ENCODE results near the gene HSPBAP1.
"Not testable (repeated sequence)": the region's sequence is repeated elsewhere in the genome, so short reads cannot be mapped to it uniquely, and the experiment has no call there.

DNA sequence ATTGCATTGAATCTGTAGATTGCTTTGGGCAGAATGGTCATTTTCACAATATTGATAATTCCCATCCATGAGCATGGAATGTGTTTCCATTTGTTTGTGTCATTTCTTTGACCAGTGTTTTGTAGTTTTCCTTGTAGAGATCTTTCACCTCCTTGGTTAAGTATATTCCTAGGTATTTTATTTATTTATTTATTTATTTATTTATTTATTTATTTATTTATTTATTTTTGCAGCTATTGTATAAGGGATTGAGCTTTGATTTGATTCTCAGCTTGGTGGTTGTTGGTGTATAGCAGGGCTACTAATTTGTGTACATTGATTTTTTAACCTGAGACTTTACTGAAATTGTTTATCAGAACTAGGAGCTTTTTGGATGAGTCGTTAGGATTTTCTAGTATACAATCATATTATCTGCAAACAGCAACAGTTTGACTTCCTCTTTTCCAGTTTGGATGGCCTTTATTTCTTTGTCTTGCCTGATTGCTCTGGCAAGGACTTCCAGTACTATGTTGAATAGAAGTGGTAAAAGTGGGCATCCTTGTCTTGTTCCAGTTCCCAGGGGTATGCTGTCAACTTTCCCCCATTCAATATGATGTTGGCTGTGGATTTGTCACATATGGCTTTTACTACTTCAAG, 82.9 kb downstream of the HSPBAP1 start:
- TF ChIP-seq, protein P1, sequence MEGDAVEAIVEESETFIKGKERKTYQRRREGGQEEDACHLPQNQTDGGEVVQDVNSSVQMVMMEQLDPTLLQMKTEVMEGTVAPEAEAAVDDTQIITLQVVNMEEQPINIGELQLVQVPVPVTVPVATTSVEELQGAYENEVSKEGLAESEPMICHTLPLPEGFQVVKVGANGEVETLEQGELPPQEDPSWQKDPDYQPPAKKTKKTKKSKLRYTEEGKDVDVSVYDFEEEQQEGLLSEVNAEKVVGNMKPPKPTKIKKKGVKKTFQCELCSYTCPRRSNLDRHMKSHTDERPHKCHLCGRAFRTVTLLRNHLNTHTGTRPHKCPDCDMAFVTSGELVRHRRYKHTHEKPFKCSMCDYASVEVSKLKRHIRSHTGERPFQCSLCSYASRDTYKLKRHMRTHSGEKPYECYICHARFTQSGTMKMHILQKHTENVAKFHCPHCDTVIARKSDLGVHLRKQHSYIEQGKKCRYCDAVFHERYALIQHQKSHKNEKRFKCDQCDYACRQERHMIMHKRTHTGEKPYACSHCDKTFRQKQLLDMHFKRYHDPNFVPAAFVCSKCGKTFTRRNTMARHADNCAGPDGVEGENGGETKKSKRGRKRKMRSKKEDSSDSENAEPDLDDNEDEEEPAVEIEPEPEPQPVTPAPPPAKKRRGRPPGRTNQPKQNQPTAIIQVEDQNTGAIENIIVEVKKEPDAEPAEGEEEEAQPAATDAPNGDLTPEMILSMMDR (IDR thresholded peaks at IDR 0.05): not testable (repeated sequence)
- TF ChIP-seq POLR2AphosphoS5 (IDR thresholded peaks at IDR 0.05): not testable (repeated sequence)
